Loucy (cell line): ENCODE measurements around the gene ARHGAP42.

Experiments used
- H2AFZ ChIP-seq: fragments of 200-600 bp; sonication (generic); 2 replicates; pipeline ENCODE4 v1.6.0; 2016; ENCODE audit warnings: antibody characterized with exemption, mild to moderate bottlenecking, low read length, moderate library complexity
- H3F3A ChIP-seq: fragments of 200-600 bp; 2 replicates; pipeline ENCODE4 v1.6.0; 2016; ENCODE audit warnings: antibody characterized with exemption, low read depth, mild to moderate bottlenecking
- H3K27me3 ChIP-seq: fragments of 200-600 bp; sonication (generic); 2 replicates; pipeline ENCODE4 v1.6.1; 2014; ENCODE audit warnings: low read length, mild to moderate bottlenecking; ENCODE audit not compliant: insufficient read depth, poor library complexity, severe bottlenecking
- H3K36me3 ChIP-seq: fragments of 200-600 bp; sonication (generic); 2 replicates; pipeline ENCODE4 v1.6.1; 2016; ENCODE audit warnings: low read length; ENCODE audit not compliant: insufficient read depth
- H3K4me1 ChIP-seq: fragments of 200-600 bp; sonication (generic); 2 replicates; pipeline ENCODE4 v1.5.1; 2014; ENCODE audit warnings: low read length, mild to moderate bottlenecking; ENCODE audit not compliant: insufficient read depth, poor library complexity, severe bottlenecking
- H3K4me2 ChIP-seq: fragments of 200-600 bp; sonication (generic); 2 replicates; pipeline ENCODE4 v1.6.0; 2014; ENCODE audit warnings: antibody characterized with exemption, low read length, low read depth, mild to moderate bottlenecking; ENCODE audit not compliant: poor library complexity, severe bottlenecking
- H3K4me3 ChIP-seq: fragments of 200-600 bp; sonication (generic); 2 replicates; pipeline ENCODE4 v1.5.1; 2014; ENCODE audit warnings: low read length, mild to moderate bottlenecking, mixed read lengths; ENCODE audit not compliant: poor library complexity, severe bottlenecking
- H3K79me2 ChIP-seq: fragments of 200-600 bp; sonication (generic); 2 replicates; pipeline ENCODE4 v1.6.1; 2014; ENCODE audit warnings: low read length; ENCODE audit not compliant: insufficient read depth
- H3K9ac ChIP-seq: fragments of 200-600 bp; sonication (generic); 2 replicates; pipeline ENCODE4 v1.6.0; 2014; ENCODE audit warnings: mild to moderate bottlenecking, low read depth, low read length, moderate library complexity; ENCODE audit not compliant: poor library complexity, severe bottlenecking
- H3K9me2 ChIP-seq: fragments of 200-600 bp; sonication (generic); replicated peaks from 2 replicates; pipeline ENCODE4 v1.6.1; 2016; ENCODE audit warnings: low read depth, low read length, mixed read lengths
- H3K9me3 ChIP-seq: fragments of 200-600 bp; sonication (generic); 2 replicates; pipeline ENCODE4 v1.6.1; 2014; ENCODE audit warnings: mild to moderate bottlenecking, antibody characterized with exemption, low read length, low read depth; ENCODE audit not compliant: insufficient read depth
- H4K20me1 ChIP-seq: fragments of 200-600 bp; sonication (generic); 2 replicates; pipeline ENCODE4 v1.6.0; 2014; ENCODE audit warnings: antibody characterized with exemption, low read length, mild to moderate bottlenecking; ENCODE audit not compliant: insufficient read depth, poor library complexity, severe bottlenecking
- CTCF ChIP-seq: fragments of 200-600 bp; sonication (generic); conservative IDR thresholded peaks from 2 replicates; pipeline ENCODE4 v1.5.1; 2014; ENCODE audit warnings: mild to moderate bottlenecking, antibody characterized with exemption, low read length
- EZH2phosphoT487 ChIP-seq: fragments of 200-600 bp; IDR thresholded peaks from 2 replicates; pipeline ENCODE4 v1.6.1; 2018; ENCODE audit warnings: antibody characterized with exemption, mild to moderate bottlenecking, moderate library complexity, borderline replicate concordance

The ARHGAP42 gene

DNA sequence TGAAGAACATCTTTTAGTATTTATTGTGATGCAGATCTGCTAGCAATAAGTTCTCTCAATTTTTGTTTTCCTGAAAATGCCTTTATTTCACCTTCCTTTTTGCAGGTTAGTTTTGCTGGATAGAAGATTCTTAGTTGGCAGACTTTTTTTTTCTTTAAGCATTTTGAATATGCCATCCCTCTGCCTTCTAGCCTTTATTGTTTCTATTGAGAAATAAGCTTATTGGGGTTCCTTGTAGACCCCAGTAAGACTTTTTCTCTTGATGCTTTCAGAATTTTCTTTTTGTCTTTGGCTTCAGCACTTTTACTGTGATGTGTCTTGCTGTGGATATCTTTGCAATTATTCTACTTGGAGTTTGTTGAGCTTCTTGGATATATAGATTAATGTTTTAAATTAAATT lies 281.9 kb downstream of the ARHGAP42 start:
- Histone ChIP-seq H2AFZ (no peak overlapping the region), H3K9ac (no peak overlapping the region), H3K27me3 (no peaks in the 10 kb centered on the region), H3K79me2 (no peaks in the 10 kb centered on the region), H3K36me3 (no peaks in the 10 kb centered on the region), H3K4me2 (no peak overlapping the region), H3F3A (no peaks in the 10 kb centered on the region), H3K4me3 (no peak overlapping the region), H4K20me1 (no peaks in the 10 kb centered on the region), H3K4me1 (no peaks in the 10 kb centered on the region), H3K9me3 (no peaks in the 10 kb centered on the region), H3K9me2 (no peaks in the 10 kb centered on the region)
- TF ChIP-seq CTCF (no peak), EZH2phosphoT487 (no peak)

GRCh38 chr11:100970283-100971164 lies 283.4 kb downstream of the ARHGAP42 start:
- Histone ChIP-seq H3K4me3 (no peak overlapping the region), H3K36me3 (no peaks in the 10 kb centered on the region), H3K27me3 (no peaks in the 10 kb centered on the region), H3K4me2 (no peak overlapping the region), H3K4me1 (no peaks in the 10 kb centered on the region), H4K20me1 (no peaks in the 10 kb centered on the region), H3K9me2 (no peaks in the 10 kb centered on the region), H3F3A (no peaks in the 10 kb centered on the region), H3K79me2 (no peaks in the 10 kb centered on the region), H2AFZ (no peak overlapping the region), H3K9me3 (no peaks in the 10 kb centered on the region), H3K9ac (no peak overlapping the region)
- TF ChIP-seq EZH2phosphoT487 (no peak), CTCF (no peak)

- Histone ChIP-seq H3K4me2 (no peak overlapping the region), H3K9ac (no peak overlapping the region), H3K9me2 (no peaks in the 10 kb centered on the region), H3K27me3 (no peaks in the 10 kb centered on the region), H3K9me3 (no peaks in the 10 kb centered on the region), H3K4me3 (no peak overlapping the region), H3K36me3 (no peaks in the 10 kb centered on the region), H3F3A (no peaks in the 10 kb centered on the region), H3K79me2 (no peaks in the 10 kb centered on the region), H3K4me1 (no peaks in the 10 kb centered on the region), H2AFZ (no peak overlapping the region), H4K20me1 (no peaks in the 10 kb centered on the region)
- TF ChIP-seq EZH2phosphoT487 (no peak), CTCF (no peak)
Measured at GRCh38 chr11:100972046-100972445, 285.0 kb downstream of the ARHGAP42 start.
